Activated CD8-positive, alpha-beta memory T cell treated with anti-CD3 and anti-CD28 coated beads, Interleukin-2, amount 50 U/mL, for 1 hour (primary cell): Measurements from ENCODE around the gene ARHGDIA.

Experiments used
- DNase-seq: peaks from one replicate; pipeline ENCODE4 v3.0.0-alpha.2; 2020; ENCODE audit errors: extremely low read depth

The ARHGDIA gene

GRCh38 chr17:81888988-81889595 lies 18.0 kb upstream of the ARHGDIA start:
- DNase-seq, result no peak

GRCh38 chr17:81888105-81888987 lies 17.2 kb upstream of the ARHGDIA start:
- no peak for DNase-seq

DNA sequence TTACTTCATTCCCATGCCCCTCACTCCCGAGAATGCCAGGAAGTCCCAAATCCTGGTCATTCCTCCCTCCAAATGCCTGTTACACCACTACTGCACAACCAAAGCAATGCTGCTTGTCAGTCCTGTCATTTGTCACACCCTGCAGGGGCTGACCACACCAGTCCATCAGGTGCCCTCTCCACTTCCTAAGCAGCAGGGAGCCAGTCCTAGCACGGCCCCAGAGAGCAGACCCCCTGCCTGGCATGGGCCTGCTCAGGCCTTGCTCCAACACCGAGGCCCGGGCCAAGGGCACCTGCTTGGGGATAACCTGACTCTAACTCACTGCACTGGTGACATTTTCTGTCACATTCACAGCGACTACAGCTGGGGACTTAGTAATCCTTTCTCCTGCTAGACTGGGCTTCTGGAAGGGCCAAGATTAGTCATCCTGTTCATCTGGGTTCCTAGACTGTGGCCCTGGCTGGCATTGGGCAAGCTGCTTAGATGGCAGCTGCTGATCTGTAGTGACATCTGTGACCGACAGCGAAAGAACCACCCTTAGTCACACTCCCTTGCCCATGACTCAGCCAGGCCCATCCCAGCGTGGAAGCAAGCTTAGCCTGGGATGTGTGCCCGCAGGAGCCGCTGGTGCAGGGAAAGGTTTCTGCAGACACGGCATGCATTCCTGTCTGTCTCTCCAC lies 14.9 kb upstream of the ARHGDIA start:
- DNase-seq, result no peak

- no peak for DNase-seq
Observed at GRCh38 chr17:81885454-81885853, 14.3 kb upstream of the ARHGDIA start.

DNA sequence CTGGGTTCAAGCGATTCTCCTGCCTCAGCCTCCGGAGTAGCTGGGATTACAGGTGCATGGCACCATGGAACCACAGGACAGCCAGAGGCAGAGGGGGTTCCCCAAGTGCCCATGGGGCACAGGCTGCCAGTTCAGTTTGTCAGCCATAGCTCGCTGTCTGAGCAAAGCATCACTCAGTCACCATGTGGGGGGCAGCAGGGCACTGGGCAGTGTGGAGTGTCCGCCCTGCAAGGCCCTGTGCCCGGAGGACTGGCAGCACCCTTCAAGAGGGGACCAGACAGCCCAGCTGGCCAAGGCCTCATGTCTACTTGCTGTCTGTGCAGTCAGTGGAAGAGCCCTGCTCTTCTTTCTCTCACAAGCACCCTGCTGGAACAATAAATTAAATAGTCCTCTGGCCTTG lies 13.8 kb upstream of the ARHGDIA start:
- no peak for DNase-seq

- no peak for DNase-seq
Observed at GRCh38 chr17:81884520-81884919, 13.4 kb upstream of the ARHGDIA start.

GRCh38 chr17:81879121-81879520 lies 8.0 kb upstream of the ARHGDIA start:
- no peak for DNase-seq

DNA sequence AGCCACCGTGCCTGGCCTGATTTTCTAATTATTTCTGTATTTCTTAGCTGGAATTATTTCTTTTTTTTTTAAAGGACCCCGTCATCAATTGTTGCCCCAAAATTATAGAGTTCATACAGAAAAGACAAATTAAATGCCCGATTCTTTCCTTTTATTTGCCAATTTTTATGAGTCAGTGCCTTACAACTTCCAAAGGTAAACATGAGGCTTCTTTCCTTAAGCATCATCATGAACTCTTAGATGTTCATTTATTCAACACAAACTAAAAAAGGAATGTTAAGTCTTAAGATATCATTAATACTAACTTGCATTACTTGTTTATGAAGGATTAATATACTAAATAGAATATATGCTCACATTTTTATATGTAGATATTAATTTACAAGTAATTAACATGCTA lies 7.2 kb upstream of the ARHGDIA start:
- no peak for DNase-seq

- no peak for DNase-seq
Observed at GRCh38 chr17:81877569-81877968, 6.4 kb upstream of the ARHGDIA start.

DNA sequence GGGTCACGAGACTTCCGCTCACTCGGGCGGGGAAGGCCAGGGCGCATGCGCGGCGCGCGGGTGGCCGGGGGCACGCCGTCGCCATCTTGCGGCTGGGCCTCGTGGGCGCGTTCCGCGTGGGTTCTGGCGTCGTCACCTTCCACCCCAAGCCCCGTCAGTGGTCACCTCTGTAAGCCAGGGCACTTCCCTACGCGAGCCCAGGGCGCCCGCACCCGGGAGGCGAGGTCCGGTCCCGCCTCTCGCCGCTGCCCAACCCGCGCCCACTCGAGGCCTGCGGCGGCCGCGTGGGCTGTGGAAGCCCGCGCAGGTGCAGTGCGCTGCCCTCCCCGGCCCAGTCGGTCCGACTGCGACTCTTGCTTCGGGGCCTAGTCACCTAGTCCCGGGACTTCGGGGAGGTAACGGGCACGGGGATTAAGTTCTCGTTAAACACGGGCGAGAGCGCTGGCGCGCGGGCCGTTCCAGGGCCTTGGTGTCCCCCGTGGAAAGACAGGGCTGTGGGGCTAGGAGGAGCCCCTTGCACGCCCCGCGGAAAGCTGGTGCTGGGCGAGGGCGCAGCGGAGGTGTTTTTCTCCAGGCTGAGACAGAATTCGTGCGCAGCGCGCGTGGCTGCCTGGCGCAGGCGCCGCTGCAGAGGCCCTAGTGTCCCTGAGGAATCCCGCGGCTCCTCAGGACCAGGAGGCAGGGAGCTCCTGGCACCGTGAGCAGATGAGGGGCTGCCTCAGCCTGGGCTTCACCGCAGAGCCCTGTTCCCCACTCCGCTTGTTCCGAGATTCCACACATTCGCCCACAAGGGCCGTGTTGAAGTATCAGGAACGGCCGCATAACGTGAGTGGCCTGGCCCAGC lies 472 bp upstream of the ARHGDIA start:
- peak; percentile 89 for DNase-seq

DNA sequence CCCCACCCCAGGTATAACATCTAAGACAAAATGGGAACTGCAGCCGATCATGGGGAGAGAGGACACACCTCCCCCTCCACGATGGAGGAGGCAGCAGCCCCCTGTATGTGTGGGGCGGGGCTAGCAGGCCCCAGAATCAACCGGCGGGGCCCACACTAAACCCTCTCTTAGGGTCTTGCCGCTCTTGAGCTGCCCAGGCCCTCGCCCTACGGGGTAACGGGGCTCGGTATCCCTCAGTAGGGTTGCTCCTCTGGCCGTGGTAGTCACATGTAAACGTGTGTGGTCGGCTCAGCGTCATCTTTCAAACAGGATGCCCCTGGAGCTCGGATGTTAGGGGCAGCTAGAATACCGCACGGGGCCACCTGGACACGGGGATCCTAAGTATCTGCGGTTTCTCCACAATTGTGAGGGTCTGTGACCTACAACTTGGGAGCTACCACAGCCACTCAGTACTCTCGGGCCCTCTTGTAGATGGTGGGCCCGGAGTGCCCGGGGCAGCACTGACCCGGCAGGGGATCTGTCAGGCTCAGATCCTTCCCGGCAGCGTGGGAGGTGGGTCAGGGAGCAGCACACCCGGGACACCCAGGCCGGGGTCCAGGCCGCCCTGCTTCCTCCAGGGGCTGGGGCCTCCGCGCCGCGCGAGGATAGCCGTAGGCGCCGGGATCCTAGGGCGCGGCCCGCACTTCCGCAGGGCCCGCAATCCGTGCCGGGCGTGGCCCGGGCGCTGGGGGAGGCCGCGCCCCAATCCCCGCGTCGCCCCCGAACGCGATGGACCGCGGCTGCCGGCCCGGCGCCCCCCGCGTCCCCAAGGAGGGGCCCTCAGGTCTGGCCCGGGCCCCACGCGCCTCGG lies 781 bp downstream of the ARHGDIA start:
- DNase-seq, result no peak

DNA sequence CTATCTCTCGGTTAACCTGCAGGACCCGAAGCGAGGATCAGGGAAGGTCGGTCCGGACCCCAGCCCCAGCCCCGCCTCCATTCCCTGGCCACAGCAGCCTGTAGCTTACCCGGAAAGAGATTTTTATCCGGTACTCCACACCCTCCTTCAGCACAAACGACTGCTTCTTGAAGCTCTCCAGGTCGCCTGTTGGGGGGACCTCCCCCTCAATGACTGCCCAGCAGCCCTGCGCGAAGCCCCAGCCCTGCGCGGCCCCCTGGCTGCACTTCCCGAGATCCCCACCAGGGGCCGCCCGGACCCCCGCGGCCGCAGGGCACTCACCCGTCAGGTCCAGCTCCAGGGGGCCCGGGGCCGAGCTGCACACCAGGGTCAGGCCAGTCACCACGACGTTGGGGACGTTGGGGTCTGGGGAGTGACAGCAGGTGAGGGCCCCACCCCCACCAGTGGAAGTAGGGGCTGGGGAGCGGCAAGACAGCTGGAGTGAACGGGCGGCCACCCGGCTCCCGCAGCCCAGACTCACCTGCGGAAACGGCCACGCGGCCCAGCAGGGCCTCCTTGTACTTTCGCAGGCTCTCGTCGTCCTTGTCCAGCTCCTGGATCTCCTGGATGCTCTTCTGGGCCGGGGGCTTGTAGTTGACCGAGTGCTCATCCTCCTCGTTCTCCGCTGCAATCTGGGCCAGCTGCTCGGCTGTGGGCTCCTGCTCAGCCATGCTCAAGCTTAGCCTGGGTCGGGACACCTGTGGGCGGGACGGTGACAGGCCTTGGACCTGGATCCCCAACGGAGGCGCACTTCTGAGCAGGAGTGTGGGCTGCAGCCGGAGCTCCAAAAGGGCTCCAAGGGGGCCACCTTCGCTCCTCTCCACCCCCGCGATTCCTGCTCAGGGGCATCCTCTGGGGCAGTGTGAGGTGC lies 1.7 kb downstream of the ARHGDIA start:
- DNase-seq, result no peak

DNA sequence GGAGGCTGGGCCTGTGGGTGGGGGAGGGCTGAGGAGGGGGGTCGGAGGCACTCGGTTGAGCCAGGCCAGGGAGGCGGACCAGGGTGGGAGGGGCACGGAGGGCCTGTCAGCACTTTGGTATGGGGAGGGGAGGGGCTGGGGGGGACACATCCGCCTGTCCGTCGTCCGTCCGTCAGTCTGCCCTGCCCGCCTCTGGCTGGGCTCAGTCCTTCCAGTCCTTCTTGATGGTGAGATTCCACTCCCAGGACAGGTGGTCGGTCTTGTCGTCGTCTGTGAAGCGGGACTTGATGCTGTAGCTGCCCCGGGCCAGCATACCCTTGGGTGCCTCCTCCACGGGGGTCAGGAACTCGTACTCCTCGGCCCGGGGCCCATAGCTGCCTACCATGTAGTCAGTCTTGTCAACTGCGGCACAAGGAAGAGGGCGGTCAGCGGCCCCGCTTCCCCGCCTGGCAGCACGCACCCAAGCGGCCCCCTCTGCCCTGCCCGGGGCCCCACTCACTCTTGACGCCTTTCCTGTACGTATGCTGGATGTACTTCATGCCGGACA lies 2.4 kb downstream of the ARHGDIA start:
- no peak for DNase-seq

GRCh38 chr17:81867991-81868673 lies 3.0 kb downstream of the ARHGDIA start:
- DNase-seq, result no peak

GRCh38 chr17:81867170-81867990 lies 3.8 kb downstream of the ARHGDIA start:
- DNase-seq, result no peak

GRCh38 chr17:81866440-81867169 lies 4.5 kb downstream of the ARHGDIA start:
- DNase-seq, result no peak

- DNase-seq, result no peak
Observed at GRCh38 chr17:81865733-81866439, 5.3 kb downstream of the ARHGDIA start.
